Measurements from ENCODE around the gene CBFA2T2. TPM values are rescaled to one million over a fixed set of nuclear protein-coding genes. Genes with fewer than 3 reads are reported as not detected.
"Not testable (repeated sequence)": the region's sequence is repeated elsewhere in the genome, so short reads cannot be mapped to it uniquely, and the experiment has no call there.

The CBFA2T2 gene
- polyA plus RNA-seq, 1 donor from 2014 or later, result 22.8 TPM

DNA sequence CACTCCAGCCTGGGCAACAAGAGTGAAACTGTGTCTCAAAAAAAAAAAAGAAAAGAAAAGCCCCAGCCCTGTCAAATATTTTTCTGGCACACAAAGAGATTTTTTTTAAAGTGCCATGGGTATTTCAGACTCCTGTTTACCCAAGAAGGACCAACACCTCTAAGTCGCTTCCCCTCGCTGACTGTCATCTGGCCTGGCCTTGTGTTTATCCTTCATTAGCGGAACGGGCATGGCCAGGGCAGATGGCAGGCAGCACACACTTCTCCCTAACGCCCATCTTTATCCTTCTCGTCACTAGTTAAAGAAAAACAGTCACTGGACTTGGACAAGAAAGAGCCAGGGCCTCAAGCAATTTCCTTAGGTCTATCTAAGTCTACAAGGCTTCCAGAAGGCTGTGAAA is 7.3 kb upstream of the CBFA2T2 start:
- Mint-ChIP-seq H3K27ac (peak overlapping the region in 1 of 3 donors; percentile 45), H3K4me3 (no peak overlapping the region), H3K36me3 (no peaks in the 10 kb centered on the region), H3K4me1 (peaks cover 0 to 6% (median 3%) of the 10 kb centered on the region in 3 donors), H3K9me3 (no peaks in the 10 kb centered on the region), H3K27me3 (no peaks in the 10 kb centered on the region)

DNA sequence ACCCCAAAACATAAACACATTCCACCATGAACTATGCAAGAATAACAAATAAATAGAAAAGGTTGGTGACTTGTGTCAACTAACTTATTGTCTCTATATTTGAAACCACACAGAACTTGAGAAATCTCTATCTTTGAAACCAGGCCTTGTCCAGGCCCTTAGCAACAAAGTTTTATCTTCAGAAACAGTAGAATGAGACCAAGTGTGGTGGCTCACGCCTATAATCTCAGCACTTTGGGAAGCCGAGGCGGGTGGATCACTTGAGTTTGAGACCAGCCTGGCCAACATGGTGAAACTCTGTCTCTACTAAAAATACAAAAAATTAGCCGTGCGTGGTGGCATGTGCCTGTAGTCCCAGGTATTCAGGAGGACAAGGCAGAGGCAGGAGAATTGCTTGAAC is 6.7 kb upstream of the CBFA2T2 start:
- not testable (repeated sequence) for H3K4me3 Mint-ChIP-seq, H3K9me3 Mint-ChIP-seq, H3K4me1 Mint-ChIP-seq, H3K36me3 Mint-ChIP-seq, H3K27me3 Mint-ChIP-seq
- H3K27ac Mint-ChIP-seq, result peak overlapping the region in 1 of 3 donors; percentile 45

DNA sequence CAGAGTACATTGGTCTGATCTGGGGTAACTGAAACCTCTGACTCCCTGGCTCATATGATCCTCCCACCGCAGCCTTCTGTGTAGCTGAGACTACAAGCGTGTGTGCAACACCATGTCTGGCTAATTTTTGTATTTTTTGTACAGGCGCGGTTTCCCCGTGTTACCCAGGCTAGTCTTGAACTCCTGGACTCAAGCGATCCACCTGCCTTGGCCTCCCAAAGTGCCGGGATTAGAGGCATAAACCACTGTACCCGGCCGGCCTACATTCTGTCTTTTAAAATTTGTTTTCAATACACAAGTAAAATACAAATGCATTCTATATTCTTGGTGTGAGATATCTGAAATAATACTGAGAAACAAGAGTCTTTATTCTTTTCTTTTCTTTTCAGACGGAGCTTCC is 1.7 kb upstream of the CBFA2T2 start:
- Mint-ChIP-seq H3K4me3 (peak overlapping the region in 1 of 4 donors; percentile 50), H3K27me3 (no peaks in the 10 kb centered on the region), H3K4me1 (peaks cover 3 to 14% (median 11%) of the 10 kb centered on the region in 3 donors), H3K9me3 (no peaks in the 10 kb centered on the region), H3K36me3 (no peaks in the 10 kb centered on the region), H3K27ac (peak overlapping the region in 1 of 3 donors; percentile 39)

DNA sequence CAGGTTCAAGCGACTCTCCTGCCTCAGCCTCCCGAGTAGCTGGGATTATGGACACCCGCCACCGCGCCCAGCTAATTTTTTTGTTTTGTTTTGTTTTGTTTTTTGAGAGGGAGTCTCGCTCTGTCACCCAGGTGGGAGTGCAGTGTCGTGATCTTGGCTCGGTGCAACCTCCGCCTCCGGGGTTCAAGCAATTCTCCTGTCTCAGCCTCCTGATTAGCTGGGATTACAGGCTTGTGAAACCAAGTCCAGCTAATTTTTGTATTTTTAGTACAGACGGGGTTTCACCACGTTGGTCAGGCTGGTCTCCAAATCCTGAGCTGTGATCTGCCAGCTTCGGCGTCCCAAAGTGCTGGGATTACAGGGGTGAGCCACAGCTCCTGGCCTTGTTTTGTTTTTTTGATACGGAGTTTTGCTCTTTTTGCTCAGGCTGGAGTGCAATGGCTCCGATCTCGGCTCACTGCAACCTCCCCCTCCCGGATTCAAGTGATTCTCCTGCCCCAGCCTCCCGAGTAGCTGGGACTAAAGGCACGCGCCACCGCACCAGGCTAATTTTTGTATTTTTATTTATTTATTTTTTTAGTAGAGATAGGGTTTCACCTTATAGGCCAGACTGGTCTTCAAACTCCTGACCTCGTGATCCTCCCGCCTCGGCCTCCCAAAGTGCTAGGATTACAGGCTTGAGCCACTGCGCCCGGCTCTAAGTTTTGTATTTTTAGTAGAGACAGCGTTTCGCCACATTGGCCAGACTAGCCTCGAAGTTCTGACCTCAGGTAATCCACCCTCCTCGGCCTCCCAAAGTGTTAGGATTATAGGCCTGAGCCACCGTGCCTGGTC is 1.0 kb upstream of the CBFA2T2 start:
- H3K27ac Mint-ChIP-seq, result peak overlapping the region in 2 of 3 donors; percentile 85 to 95
- not testable (repeated sequence) for H3K9me3 Mint-ChIP-seq, H3K36me3 Mint-ChIP-seq, H3K27me3 Mint-ChIP-seq
- H3K4me1 Mint-ChIP-seq, result peaks cover 3 to 14% (median 12%) of the 10 kb centered on the region in 3 donors
- H3K4me3 Mint-ChIP-seq, result peak overlapping the region in 2 of 4 donors; percentile 50 to 97

DNA sequence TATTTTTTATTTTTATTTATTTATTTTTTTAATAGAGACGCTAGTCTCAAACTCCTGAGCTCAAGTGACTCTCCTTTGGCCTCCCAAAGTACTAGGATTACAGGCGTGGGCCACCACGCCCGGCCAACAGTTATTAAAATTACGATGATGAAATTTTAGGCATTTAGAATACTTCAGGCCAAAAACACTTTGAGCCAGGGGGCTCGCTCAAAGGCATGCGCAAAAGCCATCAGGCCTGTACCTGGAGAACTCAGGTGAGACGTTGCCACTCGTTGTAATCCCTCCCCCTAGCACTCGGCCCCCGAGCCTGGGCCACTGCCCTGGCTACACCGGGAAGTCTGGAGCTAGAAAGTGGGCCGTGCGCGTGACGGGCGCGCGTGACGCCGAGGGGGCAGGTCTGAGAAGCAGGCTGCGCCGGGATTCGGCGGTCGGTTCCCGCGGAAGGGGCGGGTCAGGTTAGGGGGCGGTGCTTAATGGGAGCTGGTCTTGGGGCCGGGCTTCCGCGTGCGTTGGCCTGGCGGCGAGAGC is 337 bp upstream of the CBFA2T2 start:
- H3K27ac Mint-ChIP-seq, result peak overlapping the region; percentile 95 to 96 (median 96)
- no peaks in the 10 kb centered on the region for H3K27me3 Mint-ChIP-seq
- peaks cover 3 to 14% (median 12%) of the 10 kb centered on the region in 3 donors for H3K4me1 Mint-ChIP-seq
- peaks cover 3% of the 10 kb centered on the region for H3K36me3 Mint-ChIP-seq
- H3K9me3 Mint-ChIP-seq, result no peaks in the 10 kb centered on the region
- H3K4me3 Mint-ChIP-seq, result peak overlapping the region; percentile 85 to 97 (median 92)

DNA sequence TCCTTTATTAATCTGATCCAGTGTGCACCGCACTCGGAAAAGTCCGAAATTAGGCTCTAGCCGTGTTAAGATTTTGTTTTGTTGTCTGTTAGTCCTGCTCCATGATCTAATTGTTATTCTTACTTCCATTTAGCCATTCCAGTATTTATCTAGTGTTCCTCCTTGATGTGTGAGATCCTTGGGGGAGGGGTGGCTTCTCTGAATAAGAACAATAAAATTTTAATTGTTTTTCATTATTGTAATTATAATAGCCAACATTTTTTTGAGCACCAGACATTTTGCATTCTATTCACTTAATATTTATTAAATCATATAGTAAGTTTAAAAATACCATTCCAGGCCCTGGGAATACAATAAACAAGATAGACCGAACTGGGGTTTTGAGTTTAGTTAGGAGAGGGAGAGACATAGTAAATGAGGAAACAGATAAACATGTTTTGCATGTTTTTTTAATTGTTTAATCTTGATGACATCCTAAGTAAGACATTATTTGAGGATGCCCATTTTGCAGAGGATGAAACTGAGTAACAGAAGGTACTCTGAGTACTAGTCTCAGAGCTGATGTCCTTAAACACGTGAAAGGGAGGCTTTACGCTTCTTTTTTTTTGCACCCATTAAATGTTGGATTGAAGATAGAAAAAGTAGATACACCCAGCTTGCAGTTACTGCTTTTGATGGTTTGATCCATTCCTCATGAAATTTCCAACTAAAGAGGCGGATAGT is 1.2 kb downstream of the CBFA2T2 start:
- H3K4me3 Mint-ChIP-seq, result peak overlapping the region; percentile 85 to 97 (median 93)
- H3K36me3 Mint-ChIP-seq, result peaks cover 3% of the 10 kb centered on the region
- H3K4me1 Mint-ChIP-seq, result peaks cover 5 to 17% (median 13%) of the 10 kb centered on the region in 3 donors
- no peaks in the 10 kb centered on the region for H3K9me3 Mint-ChIP-seq
- no peaks in the 10 kb centered on the region for H3K27me3 Mint-ChIP-seq
- H3K27ac Mint-ChIP-seq, result peak overlapping the region; percentile 48 to 96 (median 76)

DNA sequence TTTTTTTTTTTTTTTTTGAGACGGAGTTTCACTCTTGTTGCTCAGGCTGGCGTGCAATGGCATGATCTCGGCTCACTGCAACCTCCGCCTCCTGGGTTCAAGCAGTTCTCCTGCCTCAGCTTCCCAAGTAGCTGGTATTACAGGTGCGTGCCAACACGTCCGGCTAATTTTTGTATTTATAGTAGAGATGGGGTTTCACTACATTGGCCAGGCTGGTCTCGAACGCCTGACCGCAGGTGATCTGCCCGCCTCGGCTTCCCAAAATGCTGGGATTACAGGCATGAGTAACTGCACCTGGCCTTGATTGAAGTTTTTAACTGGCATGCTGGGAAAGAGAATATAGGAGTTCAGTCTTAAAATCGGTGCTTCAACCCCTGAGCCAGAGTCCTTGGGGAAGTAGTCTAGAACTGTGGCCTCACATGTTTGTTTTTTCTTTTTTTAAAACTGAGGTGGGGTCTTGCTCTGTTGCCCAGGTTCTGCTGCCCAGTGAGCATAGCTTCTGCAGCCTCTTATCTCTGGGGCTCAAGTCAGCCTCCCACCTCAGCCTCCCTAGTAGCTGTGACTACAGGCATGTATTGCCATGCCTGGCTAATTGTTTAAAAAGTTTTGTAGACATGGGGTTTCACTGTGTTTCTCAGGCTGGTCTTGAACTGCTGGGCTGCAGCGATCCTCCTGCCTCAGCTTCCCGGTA is 3.3 kb downstream of the CBFA2T2 start:
- no peaks in the 10 kb centered on the region for H3K9me3 Mint-ChIP-seq
- peak overlapping the region in 1 of 3 donors; percentile 29 for H3K27ac Mint-ChIP-seq
- no peaks in the 10 kb centered on the region for H3K27me3 Mint-ChIP-seq
- peaks cover 11 to 22% (median 22%) of the 10 kb centered on the region in 3 donors for H3K4me1 Mint-ChIP-seq
- peak overlapping the region in 2 of 4 donors; percentile 9 to 66 for H3K4me3 Mint-ChIP-seq
- H3K36me3 Mint-ChIP-seq, result peaks cover 3% of the 10 kb centered on the region

DNA sequence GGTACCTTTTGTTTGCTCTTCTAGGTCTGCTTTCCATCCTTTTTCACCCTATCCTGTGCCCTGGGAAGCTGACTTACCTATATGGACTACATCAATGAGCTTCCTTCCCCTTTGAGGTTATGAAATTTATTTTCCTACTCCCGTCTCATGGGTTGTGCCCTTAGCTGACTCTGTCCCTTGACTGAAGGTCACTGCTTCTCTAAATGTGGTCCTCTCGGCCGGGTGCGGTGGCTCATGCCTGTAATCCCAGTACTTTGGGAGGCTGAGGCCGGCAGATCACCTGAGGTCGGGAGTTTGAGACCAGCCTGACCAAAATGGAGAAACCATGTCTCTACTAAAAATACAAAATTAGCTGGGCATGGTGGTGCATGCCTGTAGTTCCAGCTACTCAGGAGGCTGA is 6.9 kb downstream of the CBFA2T2 start:
- peaks cover 21 to 29% (median 25%) of the 10 kb centered on the region in 3 donors for H3K4me1 Mint-ChIP-seq
- not testable (repeated sequence) for H3K27me3 Mint-ChIP-seq, H3K36me3 Mint-ChIP-seq, H3K9me3 Mint-ChIP-seq
- H3K4me3 Mint-ChIP-seq, result peak overlapping the region in 1 of 4 donors; percentile 41
- peak overlapping the region in 1 of 3 donors; percentile 16 for H3K27ac Mint-ChIP-seq

DNA sequence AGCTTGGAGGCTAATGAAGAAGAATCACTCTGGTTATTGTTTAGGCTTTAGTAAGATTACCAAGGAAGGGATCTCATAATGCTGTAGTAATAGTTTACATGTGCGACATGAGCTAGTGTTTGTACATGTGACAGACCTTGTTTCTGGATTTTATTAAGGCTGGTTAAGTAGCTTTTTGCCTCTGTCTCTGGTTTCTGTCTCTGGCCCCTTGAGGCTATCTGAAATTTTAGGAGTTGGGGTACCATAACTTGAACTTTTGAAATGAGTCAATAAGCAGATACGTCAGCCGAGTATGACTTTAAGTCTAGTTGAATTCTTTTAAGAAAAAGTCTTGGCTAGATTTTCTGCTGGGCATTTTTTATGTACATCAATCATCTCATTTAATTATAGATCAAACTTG is 9.5 kb downstream of the CBFA2T2 start:
- Mint-ChIP-seq H3K27me3 (no peaks in the 10 kb centered on the region), H3K4me3 (peak overlapping the region in 2 of 4 donors; percentile 5 to 32), H3K4me1 (peaks cover 27 to 32% (median 28%) of the 10 kb centered on the region in 3 donors)

DNA sequence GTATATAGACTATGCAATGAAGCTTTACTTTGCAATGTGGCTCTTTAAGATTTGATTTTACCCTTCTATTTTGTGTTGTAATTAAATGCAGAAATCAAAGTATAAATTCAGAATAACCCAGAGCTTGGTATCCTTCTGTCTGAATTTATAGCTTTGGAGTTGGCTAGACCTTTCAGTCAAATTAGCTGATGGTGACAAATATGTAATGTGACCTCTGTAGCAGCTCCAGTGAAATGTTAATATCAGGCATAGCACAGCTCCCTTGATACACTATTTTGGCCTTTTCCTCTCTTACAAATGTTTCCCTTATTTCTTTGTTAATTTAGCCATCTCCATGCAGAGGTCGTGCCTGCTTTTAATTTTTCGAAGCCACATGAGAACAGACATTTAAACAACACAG is 11.1 kb downstream of the CBFA2T2 start:
- peaks cover 4% of the 10 kb centered on the region for H3K36me3 Mint-ChIP-seq
- no peak overlapping the region for H3K4me3 Mint-ChIP-seq
- H3K4me1 Mint-ChIP-seq, result peaks cover 26 to 38% (median 31%) of the 10 kb centered on the region in 3 donors
- H3K27ac Mint-ChIP-seq, result no peak overlapping the region
- H3K9me3 Mint-ChIP-seq, result no peaks in the 10 kb centered on the region
- no peaks in the 10 kb centered on the region for H3K27me3 Mint-ChIP-seq

More for the DNA sequence above, 9.5 kb downstream of the CBFA2T2 start:
- Mint-ChIP-seq H3K9me3 (no peaks in the 10 kb centered on the region), H3K27ac (no peak overlapping the region), H3K36me3 (peaks cover 4% of the 10 kb centered on the region)

DNA sequence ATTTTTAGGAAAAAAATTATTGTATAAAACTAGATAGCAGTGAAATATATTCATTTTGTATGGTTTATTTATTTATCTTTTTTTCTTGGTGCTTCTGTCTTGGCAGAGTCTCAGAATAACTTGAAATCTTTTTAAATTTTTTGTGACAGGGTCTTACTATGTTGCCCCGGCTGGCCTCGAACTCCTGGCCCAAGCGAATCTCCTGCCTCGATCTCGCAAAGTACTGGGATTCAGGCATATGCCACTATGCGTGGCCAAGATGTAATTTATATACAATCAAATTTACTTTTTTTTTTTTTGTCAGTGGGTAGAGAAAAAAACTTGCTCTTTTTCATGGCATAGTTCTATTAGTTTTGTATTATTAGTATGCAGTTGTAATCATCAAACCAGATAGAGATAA is 13.7 kb downstream of the CBFA2T2 start:
- Mint-ChIP-seq H3K9me3 (peaks cover 0 to 3% (median 2%) of the 10 kb centered on the region in 3 donors), H3K4me3 (peak overlapping the region in 1 of 4 donors; percentile 23), H3K27ac (peak overlapping the region in 1 of 3 donors; percentile 26), H3K4me1 (peaks cover 27 to 42% (median 39%) of the 10 kb centered on the region in 3 donors), H3K27me3 (no peaks in the 10 kb centered on the region), H3K36me3 (peaks cover 6% of the 10 kb centered on the region)

DNA sequence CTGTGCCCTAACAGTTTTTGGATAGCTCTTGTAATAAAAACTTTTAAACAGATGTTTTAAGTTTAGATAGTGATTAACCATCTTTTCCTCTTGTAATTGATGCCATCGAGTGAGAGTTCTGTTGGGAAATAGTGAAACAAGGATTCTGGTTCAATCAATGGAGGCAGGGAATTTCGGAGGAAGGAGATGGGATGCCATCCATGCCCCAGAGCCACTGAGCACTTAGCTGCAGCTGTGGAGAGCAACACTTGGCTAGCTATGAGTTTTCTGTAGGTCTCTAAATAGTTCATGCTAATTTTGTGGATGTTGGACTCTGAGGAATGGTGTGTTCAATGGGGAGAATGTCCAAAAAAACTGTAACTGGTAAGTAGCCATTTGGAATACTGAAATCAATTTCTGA is 16.7 kb downstream of the CBFA2T2 start:
- Mint-ChIP-seq H3K27me3 (no peaks in the 10 kb centered on the region), H3K27ac (no peak overlapping the region), H3K4me3 (no peak overlapping the region), H3K36me3 (peaks cover 11% of the 10 kb centered on the region), H3K9me3 (peaks cover 0 to 3% (median 2%) of the 10 kb centered on the region in 3 donors), H3K4me1 (peaks cover 17 to 33% (median 29%) of the 10 kb centered on the region in 3 donors)

DNA sequence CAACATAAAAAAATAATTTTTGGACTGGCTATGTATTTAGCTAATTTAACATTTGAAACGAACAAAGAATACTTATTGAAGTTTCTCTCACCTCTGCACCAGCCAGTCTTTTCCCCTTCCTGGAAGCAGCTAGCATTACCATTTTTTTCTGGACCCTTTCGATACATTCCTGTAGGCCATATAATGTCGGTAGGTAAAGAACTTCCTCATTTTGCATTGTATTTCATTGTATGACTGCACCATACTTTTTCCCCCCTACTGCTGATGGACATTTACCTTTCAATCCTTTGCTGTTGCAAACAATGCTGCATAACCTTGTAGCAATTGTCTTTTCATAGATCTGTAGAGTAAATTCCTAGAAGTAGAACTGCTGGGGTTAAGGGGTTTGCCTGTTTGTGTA is 17.6 kb downstream of the CBFA2T2 start:
- Mint-ChIP-seq H3K27me3 (no peaks in the 10 kb centered on the region), H3K27ac (no peak overlapping the region), H3K4me1 (peaks cover 18 to 33% (median 32%) of the 10 kb centered on the region in 3 donors), H3K36me3 (peaks cover 11% of the 10 kb centered on the region), H3K9me3 (peaks cover 0 to 3% (median 2%) of the 10 kb centered on the region in 3 donors), H3K4me3 (no peak overlapping the region)

DNA sequence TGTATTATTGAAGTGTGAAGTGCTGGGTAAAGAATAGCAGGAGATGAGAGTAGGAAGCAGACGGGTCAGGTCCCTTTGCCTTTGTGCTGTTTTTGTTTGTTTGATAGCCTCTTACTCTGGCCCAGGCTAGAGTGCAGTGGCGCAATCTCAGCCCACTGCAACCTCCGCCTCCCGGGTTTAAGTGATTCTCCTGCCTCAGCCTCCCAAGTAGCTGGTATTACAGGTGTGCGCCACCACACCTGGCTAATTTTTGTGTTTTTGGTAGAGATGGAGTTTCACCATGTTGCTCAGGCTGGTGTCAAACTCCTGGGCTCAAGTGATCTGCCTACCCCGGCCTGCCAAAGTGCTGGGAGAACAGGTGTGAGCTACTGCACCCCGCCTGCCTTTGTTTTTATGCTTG is 18.1 kb downstream of the CBFA2T2 start:
- H3K27me3 Mint-ChIP-seq, H3K27ac Mint-ChIP-seq, H3K4me3 Mint-ChIP-seq, H3K9me3 Mint-ChIP-seq: not testable (repeated sequence)
- Mint-ChIP-seq H3K4me1 (peaks cover 21 to 34% (median 33%) of the 10 kb centered on the region in 3 donors), H3K36me3 (peaks cover 11% of the 10 kb centered on the region)
